HFF-Myc (cell line): ENCODE measurements around the gene GSTM2.

ENCODE experiments used
- DNase-seq: peaks from one replicate; pipeline ENCODE4 v3.0.0-alpha.2; 2011; ENCODE audit warnings: low read depth; ENCODE audit errors: extremely low read depth
- H3K4me3 ChIP-seq: replicated peaks from 2 replicates; pipeline ENCODE4 v1.5.1; 2011; ENCODE audit warnings: low read depth, mild to moderate bottlenecking, control low read depth, low read length
- TF ChIP-seq, protein P1 (sequence below): IDR thresholded peaks from 2 replicates; pipeline ENCODE4 v1.5.1; 2012; ENCODE audit warnings: mild to moderate bottlenecking, low read depth, low read length, control low read depth; ENCODE audit errors: missing control alignments

The GSTM2 gene

DNA sequence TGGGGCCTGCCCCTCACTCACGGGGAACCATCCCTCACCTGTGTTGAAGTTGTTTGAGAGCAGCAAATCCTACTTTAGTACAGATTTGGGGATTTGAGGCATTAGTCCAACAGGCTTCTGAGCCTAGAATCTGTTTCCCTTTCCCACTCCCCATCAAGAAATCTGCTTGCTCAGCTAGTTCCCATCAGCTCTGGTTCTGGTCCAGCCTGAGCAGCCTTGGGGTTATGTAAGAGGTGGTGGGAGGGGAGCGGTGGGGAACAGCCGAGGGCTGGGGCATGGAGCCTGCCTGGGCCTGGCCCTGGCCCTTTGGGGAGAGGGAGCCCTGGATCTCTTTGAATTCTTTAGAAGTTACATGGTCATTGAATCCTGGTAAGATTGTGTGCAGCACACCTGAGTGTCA lies 48.3 kb downstream of the GSTM2 start:
- H3K4me3 ChIP-seq: no peak overlapping the region
- DNase-seq: no peak
- TF ChIP-seq, protein P1, sequence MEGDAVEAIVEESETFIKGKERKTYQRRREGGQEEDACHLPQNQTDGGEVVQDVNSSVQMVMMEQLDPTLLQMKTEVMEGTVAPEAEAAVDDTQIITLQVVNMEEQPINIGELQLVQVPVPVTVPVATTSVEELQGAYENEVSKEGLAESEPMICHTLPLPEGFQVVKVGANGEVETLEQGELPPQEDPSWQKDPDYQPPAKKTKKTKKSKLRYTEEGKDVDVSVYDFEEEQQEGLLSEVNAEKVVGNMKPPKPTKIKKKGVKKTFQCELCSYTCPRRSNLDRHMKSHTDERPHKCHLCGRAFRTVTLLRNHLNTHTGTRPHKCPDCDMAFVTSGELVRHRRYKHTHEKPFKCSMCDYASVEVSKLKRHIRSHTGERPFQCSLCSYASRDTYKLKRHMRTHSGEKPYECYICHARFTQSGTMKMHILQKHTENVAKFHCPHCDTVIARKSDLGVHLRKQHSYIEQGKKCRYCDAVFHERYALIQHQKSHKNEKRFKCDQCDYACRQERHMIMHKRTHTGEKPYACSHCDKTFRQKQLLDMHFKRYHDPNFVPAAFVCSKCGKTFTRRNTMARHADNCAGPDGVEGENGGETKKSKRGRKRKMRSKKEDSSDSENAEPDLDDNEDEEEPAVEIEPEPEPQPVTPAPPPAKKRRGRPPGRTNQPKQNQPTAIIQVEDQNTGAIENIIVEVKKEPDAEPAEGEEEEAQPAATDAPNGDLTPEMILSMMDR: no peak

DNA sequence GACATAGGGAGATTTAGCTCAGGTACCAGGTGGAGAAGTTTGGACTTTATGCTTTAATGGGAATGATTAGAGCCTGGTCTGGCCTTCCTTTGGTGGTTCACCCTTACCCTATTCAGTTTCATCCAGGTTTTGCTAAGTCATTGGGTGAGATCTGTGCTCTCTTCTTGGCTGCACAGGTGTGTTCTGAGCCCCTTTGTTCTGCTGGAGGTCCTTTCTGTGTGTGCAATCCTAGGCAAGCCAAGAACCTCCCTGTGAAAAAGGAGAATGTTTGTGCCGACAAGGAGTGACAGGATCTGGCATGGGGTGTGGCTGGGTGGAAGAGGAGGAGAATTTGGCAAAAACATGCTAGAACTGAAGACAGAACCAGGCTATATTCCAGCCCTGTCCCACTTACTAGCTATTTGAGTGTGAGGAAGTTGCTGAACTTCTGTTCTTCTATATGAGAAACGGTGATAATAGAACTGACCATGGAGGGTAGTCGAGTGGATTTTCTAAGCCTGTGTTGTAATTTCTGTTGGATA lies 48.8 kb downstream of the GSTM2 start:
- TF ChIP-seq, protein P1: no peak
- DNase-seq: no peak
- H3K4me3 ChIP-seq: no peak overlapping the region

DNA sequence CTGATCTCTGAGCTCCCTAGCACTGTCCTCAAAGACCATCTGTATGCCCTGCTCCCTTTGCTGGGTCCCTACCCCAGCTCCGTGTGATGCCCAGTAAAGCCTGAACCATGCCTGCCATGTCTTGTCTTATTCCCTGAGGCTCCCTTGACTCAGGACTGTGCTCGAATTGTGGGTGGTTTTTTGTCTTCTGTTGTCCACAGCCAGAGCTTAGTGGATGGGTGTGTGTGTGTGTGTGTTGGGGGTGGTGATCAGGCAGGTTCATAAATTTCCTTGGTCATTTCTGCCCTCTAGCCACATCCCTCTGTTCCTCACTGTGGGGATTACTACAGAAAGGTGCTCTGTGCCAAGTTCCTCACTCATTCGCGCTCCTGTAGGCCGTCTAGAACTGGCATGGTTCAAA lies 49.9 kb downstream of the GSTM2 start:
- no peak for DNase-seq
- no peak overlapping the region for H3K4me3 ChIP-seq
- TF ChIP-seq, protein P1: no peak

DNA sequence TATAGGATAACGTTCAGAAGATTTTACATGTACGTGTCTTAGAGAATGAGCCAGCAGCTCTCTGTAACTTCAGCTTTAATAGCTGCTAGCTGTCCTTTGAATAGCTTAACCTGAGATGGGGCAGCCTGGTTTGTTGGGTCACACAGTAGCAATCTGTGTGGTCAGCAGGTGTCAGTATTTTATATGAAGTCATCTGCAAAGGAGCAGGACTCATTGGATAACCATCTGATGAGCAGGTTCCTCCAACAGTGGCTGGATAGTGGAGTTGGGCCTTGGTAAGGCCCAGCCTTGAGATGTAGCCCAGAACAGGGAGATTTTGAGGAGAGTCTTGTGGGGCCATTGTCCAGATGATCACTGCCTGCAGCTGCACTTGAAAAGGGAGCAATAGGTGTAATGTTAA lies 50.6 kb downstream of the GSTM2 start:
- DNase-seq: no peak
- TF ChIP-seq, protein P1: no peak
- no peak overlapping the region for H3K4me3 ChIP-seq

DNA sequence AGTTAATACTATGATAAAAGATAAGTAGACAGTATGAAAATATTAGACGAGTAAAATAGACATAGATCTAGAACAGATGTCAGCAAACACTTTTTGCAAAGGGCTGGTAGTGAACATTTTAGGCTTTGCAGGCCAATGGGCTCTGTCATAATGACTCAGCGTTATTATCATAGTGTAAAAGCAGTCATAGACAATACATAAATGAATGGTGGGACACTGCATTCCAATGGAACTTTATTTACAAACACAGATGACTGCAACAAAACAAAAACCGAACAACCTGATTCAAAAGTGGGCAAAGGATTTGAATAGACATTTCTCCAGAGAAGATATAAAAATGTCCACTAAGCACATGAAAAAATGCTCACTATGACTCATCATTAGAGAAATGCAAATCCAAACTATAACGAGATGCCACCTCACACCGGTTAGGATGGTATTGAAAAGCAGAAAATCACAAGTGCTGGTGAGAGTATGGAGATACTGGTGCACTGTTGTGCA lies 51.5 kb downstream of the GSTM2 start:
- TF ChIP-seq, protein P1: no peak
- no peak overlapping the region for H3K4me3 ChIP-seq
- no peak for DNase-seq

DNA sequence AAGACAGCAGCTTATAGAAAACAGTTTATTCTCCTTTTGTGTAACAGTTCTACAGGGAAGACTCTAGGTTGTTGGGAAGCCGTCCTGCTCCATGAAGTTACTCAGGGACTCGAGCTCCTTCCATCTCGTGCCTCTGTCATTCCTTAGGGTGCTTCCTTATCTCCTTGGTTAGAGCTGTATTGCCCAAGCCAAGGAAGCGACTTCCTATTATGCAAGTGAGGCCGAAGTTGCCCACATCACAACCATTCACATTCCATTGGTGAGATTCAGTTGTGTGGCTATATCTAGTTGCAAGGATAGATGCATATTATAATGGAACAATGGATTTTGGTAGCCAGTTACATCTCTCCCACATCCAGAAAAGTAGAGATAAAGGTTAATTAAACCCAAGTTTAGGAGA lies 53.2 kb downstream of the GSTM2 start:
- TF ChIP-seq, protein P1: no peak
- no peak for DNase-seq
- no peak overlapping the region for H3K4me3 ChIP-seq

DNA sequence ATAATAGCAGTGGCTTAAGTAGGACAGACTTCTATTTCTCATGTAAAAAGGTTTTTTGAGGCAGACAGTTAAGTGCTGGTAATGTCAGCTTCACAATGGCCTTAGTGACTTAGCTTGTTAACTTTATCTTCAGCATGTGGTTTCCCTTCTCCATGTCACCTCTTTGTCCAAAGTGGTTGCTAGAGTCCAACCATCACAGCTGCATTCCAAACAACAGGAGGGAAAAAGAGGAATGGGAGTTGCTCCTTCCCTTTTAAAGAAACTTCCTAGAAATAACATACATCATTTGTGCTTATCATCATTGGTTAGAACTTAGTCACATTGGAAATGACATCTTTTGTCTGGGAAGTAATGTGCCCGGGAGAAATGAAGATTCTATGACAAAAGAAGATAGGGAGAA lies 54.1 kb downstream of the GSTM2 start:
- TF ChIP-seq, protein P1: no peak
- no peak overlapping the region for H3K4me3 ChIP-seq
- no peak for DNase-seq
